ENCODE data around the gene TGM5. TPM values are rescaled to one million over a fixed set of nuclear protein-coding genes. Genes with fewer than 3 reads are reported as not detected.
"Not testable (repeated sequence)": the region's sequence is repeated elsewhere in the genome, so short reads cannot be mapped to it uniquely, and the experiment has no call there.

The TGM5 gene
- total and polyA plus RNA-seq, 8 donors = not detected

DNA sequence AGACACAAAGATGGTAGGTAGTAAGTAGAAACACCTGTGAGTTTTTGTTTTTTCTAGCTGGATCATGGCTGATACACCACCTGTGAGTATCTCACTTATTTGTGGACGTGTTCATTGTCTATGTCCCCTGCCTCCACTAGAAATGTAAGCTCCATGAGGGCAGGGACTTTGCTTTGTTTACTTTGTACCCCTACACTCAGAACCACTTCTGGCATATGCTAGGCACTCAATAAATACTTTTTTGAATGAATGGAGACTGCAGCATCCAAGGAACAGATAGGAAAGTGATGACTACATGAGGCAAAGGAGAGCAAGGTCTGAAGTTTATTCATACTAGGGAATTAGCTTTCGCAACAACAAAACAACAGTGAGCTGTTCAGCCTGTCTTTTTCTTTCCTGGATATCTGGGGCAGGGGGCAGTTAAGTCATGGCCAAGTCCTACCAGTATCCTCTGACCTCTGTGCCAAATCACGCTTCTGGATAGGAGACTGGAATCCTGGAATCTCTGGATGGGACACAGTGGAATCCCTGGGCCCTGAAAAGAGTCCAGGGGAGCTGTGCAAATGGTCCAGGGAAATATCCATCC is 34.3 kb downstream of the TGM5 start:
- intact Hi-C loops (cut with DNase I) = no loop called here
- ATAC-seq (no peak), DNase-seq (no peak)
- Histone ChIP-seq H3K4me3 (no peak overlapping the region), H3K4me1 (no peaks in the 10 kb centered on the region), H3K27ac (no peak overlapping the region), H3K36me3 (no peaks in the 10 kb centered on the region), H3K27me3 (no peaks in the 10 kb centered on the region), H3K9me3 (no peaks in the 10 kb centered on the region)
- TF ChIP-seq CTCF (IDR thresholded peaks at IDR 0.05) = no peak

GRCh38 chr15:43230640-43231115 is 36.0 kb downstream of the TGM5 start:
- no peak overlapping the region for H3K4me3 ChIP-seq
- H3K27ac ChIP-seq = no peak overlapping the region
- TF ChIP-seq CTCF (IDR thresholded peaks at IDR 0.05) = no peak
- no peaks in the 10 kb centered on the region for H3K27me3 ChIP-seq
- no peaks in the 10 kb centered on the region for H3K36me3 ChIP-seq
- ATAC-seq (no peak), DNase-seq (no peak)
- no peaks in the 10 kb centered on the region for H3K4me1 ChIP-seq
- H3K9me3 ChIP-seq = no peaks in the 10 kb centered on the region
- intact Hi-C loops (cut with DNase I) = no loop called here

GRCh38 chr15:43229977-43230376 is 36.8 kb downstream of the TGM5 start:
- ATAC-seq (no peak), DNase-seq (no peak)
- TF ChIP-seq CTCF (IDR thresholded peaks at IDR 0.05) = no peak
- Histone ChIP-seq H3K4me1 (no peaks in the 10 kb centered on the region), H3K36me3 (no peaks in the 10 kb centered on the region), H3K4me3 (no peak overlapping the region), H3K9me3 (no peaks in the 10 kb centered on the region), H3K27ac (no peak overlapping the region), H3K27me3 (no peaks in the 10 kb centered on the region)
- intact Hi-C loops (cut with DNase I) = loop anchor here in 1 of 2 donors (10.0 kb wide), 1 partner anchor 45 kb away; no protein-coding TSS in a partner anchor

DNA sequence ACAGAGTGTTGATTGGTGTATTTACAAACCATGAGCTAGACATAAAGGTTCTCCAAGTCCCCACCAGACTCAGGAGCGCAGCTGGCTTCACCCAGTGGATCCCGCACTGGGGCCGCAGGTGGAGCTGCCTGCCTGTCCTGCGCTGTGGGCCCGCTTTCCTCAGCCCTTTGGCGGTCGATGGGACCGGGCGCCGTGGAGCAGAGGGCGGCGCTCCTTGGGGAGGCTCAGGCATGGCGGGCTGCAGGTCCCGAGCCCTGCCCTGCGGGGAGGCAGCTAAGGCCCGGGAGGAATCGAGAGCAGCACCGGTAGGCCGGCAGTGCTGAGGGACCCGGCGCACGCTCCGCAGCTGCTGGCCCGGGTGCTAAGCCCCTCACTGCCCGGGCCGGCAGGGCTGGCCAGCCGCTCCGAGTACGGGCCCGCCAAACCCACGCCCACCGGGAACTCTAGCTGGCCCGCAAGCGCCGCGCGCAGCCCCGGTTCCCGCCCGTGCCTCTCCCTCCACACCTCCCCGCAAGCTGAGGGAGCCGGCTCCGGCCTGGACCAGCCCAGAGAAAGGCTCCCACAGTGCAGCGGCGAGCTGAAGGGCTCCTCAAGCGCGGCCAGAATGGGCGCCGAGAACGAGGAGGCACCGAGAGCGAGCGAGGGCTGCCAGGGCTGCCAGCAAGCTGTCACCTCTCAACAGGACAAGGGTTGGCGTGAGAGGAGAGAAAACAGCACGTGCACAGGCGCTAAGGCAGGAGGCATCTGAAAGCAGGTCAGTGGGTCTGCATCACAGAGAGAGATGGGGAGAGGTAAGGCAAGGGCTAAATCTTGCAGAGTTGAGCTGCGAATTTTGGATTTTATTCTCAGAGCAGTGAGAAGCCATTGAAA is 40.1 kb downstream of the TGM5 start:
- Histone ChIP-seq H3K4me1 (no peaks in the 10 kb centered on the region), H3K9me3 (no peaks in the 10 kb centered on the region), H3K36me3 (no peaks in the 10 kb centered on the region), H3K4me3 (no peak overlapping the region), H3K27me3 (no peaks in the 10 kb centered on the region), H3K27ac (no peak overlapping the region)
- DNase-seq (no peak), ATAC-seq (no peak)
- intact Hi-C loops (cut with DNase I) = loop anchor here in 1 of 2 donors (10.0 kb wide), 1 partner anchor 48 kb away; no protein-coding TSS in a partner anchor
- TF ChIP-seq CTCF (IDR thresholded peaks at IDR 0.05) = no peak

DNA sequence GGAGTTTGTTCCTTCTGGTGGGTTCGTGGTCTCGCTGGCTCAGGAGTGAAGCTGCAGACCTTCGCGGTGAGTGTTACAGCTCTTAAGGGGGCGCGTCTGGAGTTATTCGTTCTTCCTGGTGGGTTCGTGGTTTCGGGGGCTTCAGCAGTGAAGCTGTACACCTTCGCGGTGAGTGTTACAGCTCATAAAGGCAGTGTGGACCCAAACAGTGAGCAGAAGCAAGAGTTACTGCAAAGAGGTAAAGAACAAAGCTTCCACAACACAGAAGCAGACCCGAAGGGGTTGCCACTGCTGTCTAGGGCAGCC is 40.8 kb downstream of the TGM5 start:
- not testable (repeated sequence) for H3K4me3 ChIP-seq, DNase-seq, H3K4me1 ChIP-seq, H3K36me3 ChIP-seq, H3K9me3 ChIP-seq, H3K27me3 ChIP-seq, ATAC-seq, H3K27ac ChIP-seq
- intact Hi-C loops (cut with DNase I) = loop anchor here in 1 of 2 donors (10.0 kb wide), 1 partner anchor 49 kb away; no protein-coding TSS in a partner anchor
